GM19468 (cell line): ENCODE data around the gene ANKRD29.
A peak's percentile ranks its signal among the peaks of the same experiment; 100 is the strongest.

Source experiments
- ATAC-seq: cut with Tn5 transposase; IDR thresholded peaks from one replicate; pipeline ENCODE4 v1.9.1; 2021; ENCODE audit warnings: mild to moderate bottlenecking, moderate library complexity, moderate number of reproducible peaks; ENCODE audit not compliant: unreplicated experiment; ENCODE audit errors: extremely low read depth

ANKRD29 gene

GRCh38 chr18:23688528-23688927 is 25.8 kb upstream of the ANKRD29 start:
- no peak for ATAC-seq

DNA sequence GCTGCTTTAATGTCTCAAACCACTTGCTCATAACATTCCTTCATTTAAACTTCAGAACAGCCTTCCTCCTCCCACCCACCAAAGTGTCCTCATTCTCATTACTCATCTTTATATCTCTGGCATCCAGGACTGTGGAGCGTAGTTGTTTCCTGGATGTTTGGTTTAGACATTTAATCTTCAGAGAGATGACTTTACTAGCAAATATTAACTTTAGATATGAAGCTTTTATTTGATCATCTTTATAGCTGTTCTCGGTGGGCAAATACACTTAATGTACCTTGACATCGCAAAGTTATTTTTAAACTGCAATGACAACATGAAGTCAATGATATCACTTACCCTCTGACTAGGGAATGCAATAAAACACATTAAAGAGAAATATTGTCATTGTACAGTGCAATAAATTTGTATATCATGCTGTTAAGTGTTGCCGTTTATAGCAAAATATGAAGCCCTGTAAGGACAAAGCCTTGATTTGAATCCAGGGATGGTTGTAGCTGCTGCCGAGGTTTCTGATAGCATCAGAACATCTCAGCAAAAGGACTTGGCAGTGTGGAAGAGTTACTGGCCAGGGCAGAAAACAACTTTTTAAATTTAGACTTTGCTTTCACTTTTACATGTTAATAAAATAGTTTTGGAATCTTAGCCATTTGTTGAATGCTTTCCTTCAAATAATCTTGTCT is 21.9 kb upstream of the ANKRD29 start:
- ATAC-seq, result no peak

GRCh38 chr18:23683671-23684070 is 21.0 kb upstream of the ANKRD29 start:
- ATAC-seq, result no peak

DNA sequence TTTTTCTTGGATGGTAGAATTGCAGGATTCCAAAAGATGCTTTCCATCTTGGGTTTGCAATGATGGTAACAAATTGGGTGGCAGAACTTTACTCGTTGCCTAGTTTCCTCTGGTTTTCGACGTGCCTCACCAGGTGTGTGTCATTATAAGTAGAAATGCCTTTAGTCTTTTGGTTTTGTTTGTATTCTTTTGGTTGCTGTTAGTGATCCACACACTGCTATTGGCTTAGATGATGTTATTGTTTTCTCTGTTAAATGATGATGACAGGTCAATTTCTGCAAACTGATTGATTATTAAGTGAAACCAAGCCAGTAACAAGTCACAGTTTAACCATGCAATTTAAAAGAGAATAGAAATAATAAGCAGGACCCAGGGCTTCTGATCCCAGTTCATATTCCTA is 20.4 kb upstream of the ANKRD29 start:
- ATAC-seq, result no peak

- peak; percentile 48 for ATAC-seq
These were observed 19.8 kb upstream of the ANKRD29 start for GRCh38 chr18:23682472-23682871.

GRCh38 chr18:23682045-23682444 is 19.3 kb upstream of the ANKRD29 start:
- ATAC-seq, result no peak

GRCh38 chr18:23675896-23676295 is 13.2 kb upstream of the ANKRD29 start:
- ATAC-seq, result no peak

- ATAC-seq, result no peak
These were observed 12.5 kb upstream of the ANKRD29 start for GRCh38 chr18:23675236-23675635.

DNA sequence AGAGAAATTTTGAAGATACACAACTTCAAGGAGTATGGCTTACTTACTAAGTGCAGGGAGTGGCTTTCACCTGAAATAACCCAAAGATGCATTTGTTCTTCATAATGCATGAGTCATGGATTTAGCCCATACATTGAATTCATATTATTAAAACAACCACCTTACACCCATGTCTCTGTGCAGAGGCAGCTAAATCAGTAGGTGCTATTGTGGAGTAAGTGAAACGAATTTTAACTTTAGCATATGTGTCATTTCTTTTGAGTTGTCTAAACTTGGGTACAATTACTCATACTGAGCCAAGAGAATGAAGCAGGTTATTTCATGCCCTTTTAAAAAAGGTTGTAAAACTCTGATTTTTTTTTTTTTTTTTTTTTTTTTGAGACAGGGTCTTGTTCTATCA is 11.0 kb upstream of the ANKRD29 start:
- no peak for ATAC-seq

GRCh38 chr18:23671564-23671963 is 8.9 kb upstream of the ANKRD29 start:
- no peak for ATAC-seq

- ATAC-seq, result no peak
These were observed 7.2 kb upstream of the ANKRD29 start for GRCh38 chr18:23669804-23670405.

DNA sequence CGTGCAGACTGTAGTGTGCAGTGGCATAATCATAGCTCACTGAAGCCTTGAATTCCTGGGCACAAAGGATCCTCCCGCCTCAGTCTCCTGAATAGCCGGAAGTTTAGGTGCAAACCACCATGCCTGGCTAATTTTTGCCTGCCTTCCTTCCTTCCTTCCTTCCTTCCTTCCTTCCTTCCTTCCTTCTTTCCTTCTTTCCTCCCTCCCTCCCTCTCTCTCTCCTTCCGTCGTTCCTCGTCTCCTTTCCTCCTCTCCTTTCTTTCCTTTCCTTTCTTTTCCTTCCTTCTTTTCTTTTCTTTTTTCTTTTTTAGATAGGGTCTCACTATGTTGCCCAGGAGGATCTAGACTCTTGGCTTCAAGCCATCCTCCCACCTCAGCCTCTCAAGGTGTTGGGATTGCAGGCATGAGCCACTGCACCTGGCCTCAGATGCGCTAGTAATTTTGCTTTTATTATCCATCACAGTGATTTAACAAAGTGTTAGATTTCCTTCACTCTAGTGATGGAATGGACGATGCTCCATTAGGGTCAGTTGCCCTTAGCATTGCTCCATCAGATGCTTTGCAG is 6.6 kb upstream of the ANKRD29 start:
- ATAC-seq, result no peak

- ATAC-seq, result no peak
These were observed 6.0 kb upstream of the ANKRD29 start for GRCh38 chr18:23668731-23669130.

DNA sequence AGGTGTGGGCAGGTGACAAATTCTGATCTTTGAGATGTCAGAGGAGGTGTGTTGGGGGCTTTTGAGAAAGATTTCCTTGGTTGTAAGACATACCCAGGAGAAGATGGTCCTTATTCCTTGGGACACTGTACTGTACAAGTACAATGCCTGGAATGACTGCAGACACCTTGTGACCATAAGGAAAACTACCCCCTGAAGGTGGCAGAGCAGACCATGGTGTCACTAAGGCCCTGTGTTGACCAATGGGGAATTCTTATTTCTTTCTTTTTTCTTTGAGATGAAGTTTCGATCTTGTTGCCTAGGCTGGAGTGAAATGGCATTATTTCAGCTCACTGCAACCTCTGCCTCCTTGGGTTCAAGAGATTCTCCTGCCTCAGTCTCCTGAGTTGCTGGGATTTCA is 4.4 kb upstream of the ANKRD29 start:
- no peak for ATAC-seq

GRCh38 chr18:23664674-23665073 is 2.0 kb upstream of the ANKRD29 start:
- ATAC-seq, result no peak

GRCh38 chr18:23661735-23662308 is 889 bp downstream of the ANKRD29 start:
- ATAC-seq, result no peak

DNA sequence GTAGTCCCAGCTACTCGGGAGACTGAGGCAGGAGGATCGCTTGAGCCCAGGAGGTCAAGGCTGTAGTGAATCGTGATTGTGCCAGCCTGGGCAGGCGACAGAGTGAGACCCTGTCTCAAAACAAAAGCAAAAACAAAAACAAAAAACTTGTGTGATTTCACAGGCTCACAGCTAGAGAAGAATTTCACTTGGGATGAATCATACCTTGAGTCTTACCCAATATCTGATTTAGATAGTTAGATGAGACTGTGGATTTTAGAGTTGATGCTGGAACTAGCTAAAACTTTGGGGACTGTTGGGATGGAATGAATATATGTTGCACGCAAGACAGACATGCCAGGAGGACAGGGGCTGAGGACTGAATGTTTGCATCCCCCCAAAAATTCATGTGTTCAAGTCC is 4.4 kb downstream of the ANKRD29 start:
- ATAC-seq, result no peak

- no peak for ATAC-seq
These were observed 10.5 kb downstream of the ANKRD29 start for GRCh38 chr18:23652232-23652631.

- no peak for ATAC-seq
These were observed 11.5 kb downstream of the ANKRD29 start for GRCh38 chr18:23650968-23651927.

DNA sequence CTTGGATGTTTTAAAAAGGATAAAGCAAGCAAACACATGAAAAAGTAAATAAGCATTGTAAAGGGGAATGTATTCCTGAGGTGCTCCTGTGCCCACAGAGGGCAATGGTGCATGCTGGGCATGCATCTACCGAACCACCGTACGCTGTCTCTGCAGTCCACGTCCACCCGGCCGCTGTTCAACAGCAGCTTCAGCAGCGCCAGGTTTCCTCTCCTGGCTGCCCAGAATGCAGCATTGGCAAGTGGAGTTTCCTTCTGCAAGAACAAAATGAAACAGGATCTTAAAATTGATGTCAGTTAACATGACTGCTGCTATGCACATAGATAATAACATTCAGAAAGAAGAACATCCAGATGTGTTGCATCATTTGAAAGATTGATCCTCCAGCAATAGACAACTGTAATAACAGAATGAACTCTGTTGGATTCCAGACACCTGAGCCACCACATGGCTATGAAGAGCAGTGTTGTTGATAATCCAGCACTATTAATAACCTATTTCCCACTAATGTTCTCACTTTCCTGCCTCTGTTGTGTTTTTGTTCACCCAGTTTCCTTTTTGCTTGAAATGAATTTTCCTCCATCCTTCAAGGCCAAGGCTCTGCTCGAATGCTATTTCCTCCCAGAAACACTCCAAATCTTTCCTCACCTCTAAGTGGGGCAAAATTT is 13.6 kb downstream of the ANKRD29 start:
- no peak for ATAC-seq
